ENCODE data around the gene MTF2.

DNA sequence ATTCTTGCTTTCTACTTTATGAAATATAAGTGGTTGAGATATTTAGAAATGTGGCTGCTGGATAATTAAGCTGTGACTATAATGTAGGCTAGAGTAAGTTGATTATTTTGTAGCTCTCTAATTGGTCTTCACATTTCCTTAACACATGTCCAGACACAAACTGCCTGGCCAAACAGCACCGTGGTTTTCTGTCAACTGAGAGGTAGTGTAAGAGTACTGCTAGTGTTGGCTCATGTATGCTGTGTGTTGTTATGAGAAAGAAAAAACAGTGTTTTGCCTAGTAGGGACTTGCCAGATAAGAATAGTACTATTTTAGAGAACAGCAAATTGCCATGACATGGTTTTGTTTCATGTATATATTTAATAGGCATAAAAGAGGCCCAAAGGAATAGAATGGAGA lies 64.1 kb downstream of the MTF2 start:
- TF ChIP-seq, protein P1, sequence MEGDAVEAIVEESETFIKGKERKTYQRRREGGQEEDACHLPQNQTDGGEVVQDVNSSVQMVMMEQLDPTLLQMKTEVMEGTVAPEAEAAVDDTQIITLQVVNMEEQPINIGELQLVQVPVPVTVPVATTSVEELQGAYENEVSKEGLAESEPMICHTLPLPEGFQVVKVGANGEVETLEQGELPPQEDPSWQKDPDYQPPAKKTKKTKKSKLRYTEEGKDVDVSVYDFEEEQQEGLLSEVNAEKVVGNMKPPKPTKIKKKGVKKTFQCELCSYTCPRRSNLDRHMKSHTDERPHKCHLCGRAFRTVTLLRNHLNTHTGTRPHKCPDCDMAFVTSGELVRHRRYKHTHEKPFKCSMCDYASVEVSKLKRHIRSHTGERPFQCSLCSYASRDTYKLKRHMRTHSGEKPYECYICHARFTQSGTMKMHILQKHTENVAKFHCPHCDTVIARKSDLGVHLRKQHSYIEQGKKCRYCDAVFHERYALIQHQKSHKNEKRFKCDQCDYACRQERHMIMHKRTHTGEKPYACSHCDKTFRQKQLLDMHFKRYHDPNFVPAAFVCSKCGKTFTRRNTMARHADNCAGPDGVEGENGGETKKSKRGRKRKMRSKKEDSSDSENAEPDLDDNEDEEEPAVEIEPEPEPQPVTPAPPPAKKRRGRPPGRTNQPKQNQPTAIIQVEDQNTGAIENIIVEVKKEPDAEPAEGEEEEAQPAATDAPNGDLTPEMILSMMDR (IDR thresholded peaks at IDR 0.05), result no peak
- no peak for TF ChIP-seq POLR2A (IDR thresholded peaks at IDR 0.05)

Data from uterus (tissue), 2 donors.